Measurements from ENCODE around the gene SDC1. TPM values are rescaled to one million over a fixed set of nuclear protein-coding genes. Genes with fewer than 3 reads are reported as not detected.
"Not testable (repeated sequence)": the region's sequence is repeated elsewhere in the genome, so short reads cannot be mapped to it uniquely, and the experiment has no call there.

SDC1 gene, protein sequence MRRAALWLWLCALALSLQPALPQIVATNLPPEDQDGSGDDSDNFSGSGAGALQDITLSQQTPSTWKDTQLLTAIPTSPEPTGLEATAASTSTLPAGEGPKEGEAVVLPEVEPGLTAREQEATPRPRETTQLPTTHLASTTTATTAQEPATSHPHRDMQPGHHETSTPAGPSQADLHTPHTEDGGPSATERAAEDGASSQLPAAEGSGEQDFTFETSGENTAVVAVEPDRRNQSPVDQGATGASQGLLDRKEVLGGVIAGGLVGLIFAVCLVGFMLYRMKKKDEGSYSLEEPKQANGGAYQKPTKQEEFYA
- 100 to 1,000 TPM; 103 to 192 (median 127) TPM for total RNA-seq

DNA sequence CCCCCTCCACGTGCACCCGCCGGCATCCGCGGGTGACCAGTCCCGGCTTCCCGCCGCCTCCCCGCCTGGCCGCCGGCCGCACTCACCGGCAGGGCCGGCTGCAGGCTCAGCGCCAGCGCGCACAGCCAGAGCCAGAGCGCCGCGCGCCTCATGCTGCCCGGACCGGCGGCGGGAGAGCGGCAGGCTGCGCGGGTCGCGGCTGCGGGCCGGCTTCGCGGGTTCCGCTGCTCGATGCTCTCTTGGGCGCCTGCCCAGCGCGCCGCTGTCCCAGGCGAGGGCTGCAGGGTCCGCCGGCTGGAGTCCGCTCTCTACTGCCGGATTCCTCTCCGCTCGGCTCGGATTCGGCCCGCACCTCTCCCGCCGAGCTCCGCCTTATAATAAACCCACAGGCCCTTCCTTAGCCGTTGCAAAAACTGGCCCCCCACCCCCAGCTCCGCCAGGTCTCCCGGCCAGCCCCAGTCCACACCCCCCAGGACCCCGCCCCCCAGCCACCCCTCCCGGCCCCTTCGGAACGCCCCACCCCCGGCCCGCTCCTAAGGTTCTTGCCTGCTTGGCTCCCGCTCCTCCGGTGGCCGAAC is at the start of gene SDC1:
Gene SDC1, minus strand, starts transcription at position 415 of the 578 bp plus-strand sequence. Its CDS starts 263 bp downstream, at position 152.
- peak; percentile 85 for DNase-seq
- in situ Hi-C loops (cut with MboI; ENCODE audit: low pct_ligation_motif_present in 1 of 4, low pct_unique_long_range_greater_than_20kb in 1 of 4, low sequenced_read_pairs in 3 of 4): loop anchor here in 1 of 4 donors (10.0 kb wide), 1 partner anchor 90 kb away; no protein-coding TSS in a partner anchor
- TF ChIP-seq, protein P1, sequence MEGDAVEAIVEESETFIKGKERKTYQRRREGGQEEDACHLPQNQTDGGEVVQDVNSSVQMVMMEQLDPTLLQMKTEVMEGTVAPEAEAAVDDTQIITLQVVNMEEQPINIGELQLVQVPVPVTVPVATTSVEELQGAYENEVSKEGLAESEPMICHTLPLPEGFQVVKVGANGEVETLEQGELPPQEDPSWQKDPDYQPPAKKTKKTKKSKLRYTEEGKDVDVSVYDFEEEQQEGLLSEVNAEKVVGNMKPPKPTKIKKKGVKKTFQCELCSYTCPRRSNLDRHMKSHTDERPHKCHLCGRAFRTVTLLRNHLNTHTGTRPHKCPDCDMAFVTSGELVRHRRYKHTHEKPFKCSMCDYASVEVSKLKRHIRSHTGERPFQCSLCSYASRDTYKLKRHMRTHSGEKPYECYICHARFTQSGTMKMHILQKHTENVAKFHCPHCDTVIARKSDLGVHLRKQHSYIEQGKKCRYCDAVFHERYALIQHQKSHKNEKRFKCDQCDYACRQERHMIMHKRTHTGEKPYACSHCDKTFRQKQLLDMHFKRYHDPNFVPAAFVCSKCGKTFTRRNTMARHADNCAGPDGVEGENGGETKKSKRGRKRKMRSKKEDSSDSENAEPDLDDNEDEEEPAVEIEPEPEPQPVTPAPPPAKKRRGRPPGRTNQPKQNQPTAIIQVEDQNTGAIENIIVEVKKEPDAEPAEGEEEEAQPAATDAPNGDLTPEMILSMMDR (IDR thresholded peaks at IDR 0.05): no peak
- TF ChIP-seq EP300 (IDR thresholded peaks at IDR 0.05; ENCODE audit: low read depth) (no peak), POLR2A (IDR thresholded peaks at IDR 0.05) (peak; percentile 34), POLR2AphosphoS5 (IDR thresholded peaks at IDR 0.05) (peak in 2 of 3 donors; percentile 33 to 53)
- WGBS, 2 donors (ENCODE audit: low coverage in 1 of 2): 1% methylated on average over 40 of the region's 65 CpGs; no CpG with 5 or more reads in 1 of the 2 donors
- Histone ChIP-seq H3K4me3 (peak within 1 kb of the TSS; percentile 76 to 84 (median 82)), H3K27ac (peak within 1 kb of the TSS; percentile 92 to 95 (median 93)), H3K4me1 (peaks cover 9 to 36% (median 31%) of the 10 kb centered on the region in 4 donors), H3K9me3 (no peaks in the 10 kb centered on the region), H3K36me3 (no peaks in the 10 kb centered on the region), H3K27me3 (no peaks in the 10 kb centered on the region)
- intact Hi-C loops (cut with DNase I; ENCODE audit: low total_unique reads): loop anchor here (10.0 kb wide), 1 partner anchor 120 kb away; no protein-coding TSS in a partner anchor

DNA sequence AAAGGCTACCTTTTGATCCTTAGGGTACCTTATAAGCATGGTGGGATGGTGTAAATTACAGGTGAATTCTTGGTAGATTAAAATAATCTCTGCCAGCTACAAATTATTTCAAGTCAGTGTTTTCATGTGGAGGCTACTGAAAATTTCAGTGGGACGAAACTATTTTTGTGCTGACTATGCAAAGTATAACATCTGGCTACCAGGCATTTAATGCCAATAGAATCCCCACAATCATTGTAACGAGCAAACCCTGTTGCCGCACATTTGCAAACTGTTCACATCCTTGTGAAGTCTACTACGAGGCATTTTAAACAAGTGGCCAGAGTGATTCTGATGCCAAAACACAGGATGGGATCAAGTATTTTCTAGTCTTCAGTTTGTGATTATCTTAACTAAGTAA is 48.1 kb upstream of the SDC1 start:
- Histone ChIP-seq H3K27me3 (no peaks in the 10 kb centered on the region), H3K36me3 (peaks cover 0 to 20% (median 2%) of the 10 kb centered on the region in 4 donors), H3K9me3 (no peaks in the 10 kb centered on the region), H3K4me1 (no peaks in the 10 kb centered on the region), H3K27ac (no peak overlapping the region), H3K4me3 (no peak overlapping the region)
- intact Hi-C loops (cut with DNase I; ENCODE audit: low total_unique reads): no loop called here
- in situ Hi-C loops (cut with MboI; ENCODE audit: low pct_ligation_motif_present in 1 of 4, low pct_unique_long_range_greater_than_20kb in 1 of 4, low sequenced_read_pairs in 3 of 4): no loop called here
- no peak for TF ChIP-seq POLR2A (IDR thresholded peaks at IDR 0.05)
- TF ChIP-seq, protein P1 (IDR thresholded peaks at IDR 0.05): no peak
- TF ChIP-seq POLR2AphosphoS5 (IDR thresholded peaks at IDR 0.05): no peak
- TF ChIP-seq EP300 (IDR thresholded peaks at IDR 0.05; ENCODE audit: low read depth): no peak
- 87 to 100% methylated on average over 2 to 4 of the region's 4 CpGs for WGBS, 2 donors (ENCODE audit: low coverage in 1 of 2)
- no peak for DNase-seq

DNA sequence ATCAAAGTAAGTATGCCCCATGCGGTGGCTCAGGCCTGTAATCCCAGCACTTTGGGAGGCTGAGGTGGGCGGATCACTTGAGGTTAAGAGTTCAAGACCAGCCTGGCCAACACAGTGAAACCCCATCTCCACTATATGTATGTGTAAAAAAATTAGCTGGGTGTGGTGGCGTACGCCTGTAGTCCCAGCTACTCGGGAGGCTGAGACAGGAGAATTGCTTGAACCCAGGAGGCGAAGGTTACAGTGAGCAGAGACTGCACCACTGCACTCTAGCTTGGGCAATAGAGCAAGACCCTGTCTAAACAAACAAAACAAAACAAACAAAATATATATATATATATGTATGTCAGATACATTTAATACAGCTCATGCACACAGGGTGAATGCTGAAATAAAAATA is 43.4 kb upstream of the SDC1 start:
- H3K27ac ChIP-seq; H3K4me3 ChIP-seq; H3K27me3 ChIP-seq; H3K9me3 ChIP-seq; DNase-seq; intact Hi-C loops (cut with DNase I; ENCODE audit: low total_unique reads); H3K36me3 ChIP-seq; in situ Hi-C loops (cut with MboI; ENCODE audit: low pct_ligation_motif_present in 1 of 4, low pct_unique_long_range_greater_than_20kb in 1 of 4, low sequenced_read_pairs in 3 of 4); H3K4me1 ChIP-seq: not testable (repeated sequence)
- 97 to 100% methylated on average over 4 to 6 of the region's 6 CpGs for WGBS, 2 donors (ENCODE audit: low coverage in 1 of 2)

DNA sequence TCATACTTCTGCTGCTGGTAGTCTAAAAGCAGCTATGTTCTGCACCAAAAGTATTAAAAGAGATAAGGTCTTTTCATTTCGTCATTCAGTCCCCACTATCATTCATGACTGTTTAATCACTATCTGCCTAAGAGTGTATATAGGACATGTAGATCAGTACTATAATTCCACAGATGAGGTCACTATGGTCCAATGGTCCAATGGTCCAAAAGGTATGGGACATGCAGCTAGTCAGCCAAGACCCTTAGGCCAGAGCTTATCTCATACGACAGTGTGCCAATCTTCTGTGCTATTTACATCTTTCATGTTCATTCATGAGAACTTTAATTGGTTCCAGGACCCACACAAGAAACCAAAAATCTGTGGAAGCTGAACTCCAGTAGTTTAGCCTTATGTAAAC is 42.6 kb upstream of the SDC1 start:
- no peaks in the 10 kb centered on the region for H3K4me1 ChIP-seq
- in situ Hi-C loops (cut with MboI; ENCODE audit: low pct_ligation_motif_present in 1 of 4, low pct_unique_long_range_greater_than_20kb in 1 of 4, low sequenced_read_pairs in 3 of 4): no loop called here
- no peak for TF ChIP-seq EP300 (IDR thresholded peaks at IDR 0.05; ENCODE audit: low read depth)
- TF ChIP-seq POLR2AphosphoS5 (IDR thresholded peaks at IDR 0.05): no peak
- no peak for TF ChIP-seq POLR2A (IDR thresholded peaks at IDR 0.05)
- TF ChIP-seq, protein P1 (IDR thresholded peaks at IDR 0.05): no peak
- no peaks in the 10 kb centered on the region for H3K9me3 ChIP-seq
- 75 to 91% methylated on average over 2 of the region's 2 CpGs for WGBS, 2 donors (ENCODE audit: low coverage in 1 of 2)
- no peak for DNase-seq
- no peak overlapping the region for H3K4me3 ChIP-seq
- H3K27me3 ChIP-seq: no peaks in the 10 kb centered on the region
- H3K27ac ChIP-seq: no peak overlapping the region
- intact Hi-C loops (cut with DNase I; ENCODE audit: low total_unique reads): no loop called here
- peaks cover 0 to 10% (median 4%) of the 10 kb centered on the region in 4 donors for H3K36me3 ChIP-seq
